Epithelial cell of esophagus (primary cell): ENCODE data around the gene RSPRY1.

Experiments
- DNase-seq: peaks from one replicate; pipeline ENCODE4 v3.0.0; 2010; ENCODE audit warnings: low read depth
- H3K4me3 ChIP-seq: 2 replicates; pipeline ENCODE4 v1.5.1; 2011; ENCODE audit warnings: mild to moderate bottlenecking, low read length, control low read depth
- CTCF ChIP-seq: IDR thresholded peaks from 2 replicates; pipeline ENCODE4 v1.5.1; 2011; ENCODE audit warnings: low read depth, mild to moderate bottlenecking, low read length, control low read depth, inconsistent platforms; ENCODE audit not compliant: insufficient read depth; ENCODE audit errors: missing control alignments

RSPRY1 gene

GRCh38 chr16:57185945-57186871, at the start of gene RSPRY1, which contains the start of gene PSME3IP1:
Gene RSPRY1 (plus strand): TSS chr16:57186329. CDS start chr16:57204659, 18,330 bp downstream.
Gene PSME3IP1 (minus strand): TSS chr16:57186039. CDS start chr16:57173854, 12,185 bp downstream.
- peak within 1 kb of the TSS; percentile 94 for H3K4me3 ChIP-seq
- no peak for TF ChIP-seq CTCF
- peak; percentile 100 for DNase-seq

- no peak overlapping the region for H3K4me3 ChIP-seq
- TF ChIP-seq CTCF: no peak
- DNase-seq: no peak
Measured at GRCh38 chr16:57137043-57137442, 49.1 kb upstream of the RSPRY1 start.

- TF ChIP-seq CTCF: no peak
- no peak for DNase-seq
- no peak overlapping the region for H3K4me3 ChIP-seq
Measured at GRCh38 chr16:57137566-57138273, 48.4 kb upstream of the RSPRY1 start.

GRCh38 chr16:57138281-57138935, 47.7 kb upstream of the RSPRY1 start:
- no peak overlapping the region for H3K4me3 ChIP-seq
- no peak for DNase-seq
- TF ChIP-seq CTCF: no peak

GRCh38 chr16:57140931-57141668, 45.0 kb upstream of the RSPRY1 start:
- no peak for DNase-seq
- H3K4me3 ChIP-seq: no peak overlapping the region
- no peak for TF ChIP-seq CTCF
